HS-27A (cell line): ENCODE measurements around the gene CCNG1.
"Not testable (repeated sequence)": the region's sequence is repeated elsewhere in the genome, so short reads cannot be mapped to it uniquely, and the experiment has no call there.

ENCODE experiments used
- DNase-seq: peaks from one replicate; pipeline ENCODE4 v3.0.0-alpha.2; 2012; ENCODE audit warnings: low read depth, missing footprints

Gene CCNG1

DNA sequence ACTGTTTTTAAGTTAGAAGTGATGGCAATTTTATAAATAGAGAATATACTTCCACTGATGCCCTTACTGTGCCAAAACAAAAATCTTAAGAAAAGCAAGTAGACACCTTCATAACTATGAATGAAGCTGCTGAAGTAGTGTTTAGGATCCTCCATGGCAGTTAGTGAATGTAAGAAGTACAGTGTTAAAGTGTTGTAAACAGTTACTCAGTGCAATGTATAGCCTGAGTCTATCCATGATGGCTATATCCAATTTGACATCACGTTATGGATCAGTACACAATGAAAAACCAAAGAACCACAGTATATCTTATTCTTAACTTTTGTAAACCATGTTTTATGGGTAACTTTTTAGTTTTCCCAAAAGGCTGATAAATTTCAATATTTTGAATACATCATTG lies 7.1 kb downstream of the CCNG1 start:
- DNase-seq, result no peak

DNA sequence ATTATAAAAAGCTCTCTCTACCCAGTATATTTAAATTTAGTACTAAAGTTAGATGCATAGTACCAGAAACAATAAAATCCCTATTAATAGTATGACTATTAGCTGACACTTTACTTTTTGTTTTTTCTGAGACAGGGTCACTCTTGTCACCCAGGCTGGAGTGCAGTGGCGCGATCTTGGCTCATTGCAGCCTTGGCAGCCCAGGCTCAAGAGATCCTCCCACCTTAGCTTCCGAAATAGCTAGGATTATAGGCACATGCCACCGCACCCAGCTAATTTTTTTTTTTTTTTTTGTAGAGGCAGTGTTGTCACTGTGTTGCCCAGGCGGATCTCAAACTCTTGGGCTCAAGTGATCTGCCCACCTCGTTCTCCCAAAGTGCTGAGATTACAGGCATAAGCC lies 8.0 kb downstream of the CCNG1 start:
- no peak for DNase-seq

DNA sequence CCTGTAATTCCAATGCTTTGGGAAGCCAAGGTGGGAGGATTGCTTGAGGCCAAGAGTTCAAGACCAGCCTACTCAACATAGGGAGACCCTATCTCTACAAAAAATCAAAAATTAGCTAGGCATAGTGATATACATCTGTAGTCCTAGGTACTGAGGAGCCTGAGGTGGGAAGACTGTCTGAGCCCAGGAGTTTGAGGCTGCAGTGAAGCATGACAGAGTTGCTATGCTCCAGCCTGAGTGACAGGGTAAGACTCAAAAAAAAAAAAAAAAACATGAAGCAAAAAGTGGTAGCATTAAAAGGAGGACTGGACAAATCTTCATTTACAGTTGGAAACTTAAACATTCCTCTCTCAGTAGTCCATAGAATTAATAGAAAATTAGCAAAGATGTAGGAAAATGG lies 9.8 kb downstream of the CCNG1 start:
- DNase-seq, result no peak

DNA sequence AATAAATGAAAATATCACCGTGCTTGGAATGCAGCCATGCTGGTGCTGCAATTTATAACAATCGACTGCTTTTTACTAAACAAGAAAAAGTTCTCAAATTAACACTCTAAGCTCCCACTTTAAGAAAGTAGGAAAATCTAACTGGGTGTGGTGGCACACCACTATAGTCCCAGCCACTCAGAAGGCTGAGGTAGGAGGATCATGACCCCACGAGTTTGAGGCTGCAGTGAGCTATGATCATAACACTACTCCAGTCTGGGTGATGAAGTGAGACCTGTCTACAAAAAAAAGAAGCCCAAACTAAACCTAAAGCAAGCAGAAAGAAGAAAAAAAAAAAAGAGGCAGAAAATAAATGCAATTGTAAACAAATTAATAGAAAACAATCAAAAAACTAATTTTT lies 10.5 kb downstream of the CCNG1 start:
- DNase-seq, result no peak

DNA sequence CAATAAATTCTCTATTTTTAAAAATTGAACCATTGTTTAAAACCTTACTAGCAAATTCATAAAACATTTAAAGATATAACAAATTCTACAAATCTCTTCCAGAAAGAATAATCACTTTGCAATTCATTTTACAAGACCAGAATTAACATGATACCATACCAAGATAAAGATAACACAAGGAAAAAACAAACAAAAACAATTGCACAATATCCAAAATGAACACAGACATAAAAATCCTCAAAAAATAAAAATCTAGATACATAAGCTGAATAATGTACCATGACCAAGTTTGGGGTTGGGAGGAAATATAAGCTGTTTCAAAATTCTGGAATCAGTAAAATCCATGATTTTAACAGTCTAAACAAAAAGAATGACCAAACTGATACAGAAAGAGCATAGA lies 11.1 kb downstream of the CCNG1 start:
- no peak for DNase-seq

DNA sequence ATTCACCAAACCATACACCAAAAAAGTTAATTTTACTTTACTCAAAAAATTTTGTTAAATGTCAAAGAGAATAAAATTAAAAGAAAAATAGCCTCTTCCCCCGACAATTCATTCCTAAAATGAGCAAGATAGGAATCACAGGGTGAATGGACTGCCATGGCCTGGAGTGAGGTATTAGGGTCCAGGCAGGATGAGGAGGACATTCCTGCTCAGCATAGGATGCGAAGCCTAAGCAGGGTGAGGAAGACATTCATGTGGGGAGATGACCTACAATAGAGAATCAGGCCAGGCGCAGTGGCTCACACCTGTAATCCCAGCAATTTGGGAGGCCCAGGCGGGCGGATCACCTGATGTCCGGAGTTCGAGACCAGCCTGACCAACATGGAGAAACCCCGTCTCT lies 14.1 kb downstream of the CCNG1 start:
- DNase-seq, result no peak

DNA sequence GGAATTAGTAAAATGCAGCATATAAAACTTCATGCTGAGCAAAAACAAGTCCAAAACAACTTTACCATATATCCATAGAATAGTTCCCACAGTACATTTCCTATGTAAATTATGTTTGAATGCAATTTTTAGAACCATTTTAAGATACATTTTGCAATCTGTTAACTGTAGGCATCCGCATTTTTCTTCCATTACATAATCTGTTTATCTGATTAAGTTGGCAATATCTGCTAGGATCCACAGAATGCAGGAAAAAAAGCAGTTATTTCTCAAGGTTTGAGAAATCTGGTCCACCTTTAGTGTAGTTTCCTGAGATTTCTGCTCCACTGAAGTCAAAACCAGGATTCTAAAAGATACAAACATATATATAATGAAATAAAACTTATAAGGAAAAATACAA lies 16.3 kb downstream of the CCNG1 start:
- no peak for DNase-seq

DNA sequence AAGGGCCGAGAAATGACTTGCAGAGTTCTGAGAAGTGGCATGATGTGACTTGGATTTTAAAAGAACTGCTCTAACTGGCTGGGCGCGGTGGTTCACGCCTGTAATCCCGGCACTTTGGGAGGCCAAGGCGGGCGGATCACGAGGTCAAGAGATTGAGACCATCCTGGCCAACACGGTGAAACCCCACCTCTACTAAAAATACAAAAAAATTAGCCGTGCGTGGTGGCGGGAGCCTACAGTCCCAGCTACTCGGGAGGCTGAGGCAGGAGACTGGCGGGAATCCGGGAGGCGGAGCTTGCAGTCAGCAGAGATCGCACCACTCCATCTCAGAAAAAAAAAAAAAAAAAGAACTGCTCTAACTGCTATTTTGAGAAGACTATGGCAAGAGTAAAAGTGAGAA lies 18.0 kb downstream of the CCNG1 start:
- DNase-seq, result not testable (repeated sequence)

DNA sequence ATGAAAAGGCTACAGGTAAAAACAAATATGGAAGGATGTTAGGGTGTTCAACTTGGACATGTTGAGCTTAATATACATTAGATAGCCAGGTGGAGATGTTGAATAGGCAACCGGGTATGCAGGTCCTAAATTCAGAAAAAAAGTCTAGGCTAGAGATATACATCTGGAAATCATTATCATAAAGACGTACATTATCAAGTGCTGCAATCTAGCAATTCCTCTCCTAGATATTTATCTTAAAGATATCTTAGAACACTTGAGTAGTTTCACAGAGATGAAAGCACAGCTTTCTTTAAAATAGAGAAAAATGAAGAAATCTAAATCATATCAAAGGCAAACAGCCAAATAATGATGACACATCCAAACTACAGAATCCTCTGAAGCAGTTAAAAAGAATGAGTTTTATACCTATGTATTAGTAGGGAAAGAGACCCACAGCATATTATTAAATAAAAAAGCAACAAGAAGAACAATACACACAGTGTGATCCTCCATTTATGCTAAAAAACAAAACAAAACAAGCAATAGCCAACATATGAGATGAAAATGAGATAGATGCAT lies 18.7 kb downstream of the CCNG1 start:
- no peak for DNase-seq

DNA sequence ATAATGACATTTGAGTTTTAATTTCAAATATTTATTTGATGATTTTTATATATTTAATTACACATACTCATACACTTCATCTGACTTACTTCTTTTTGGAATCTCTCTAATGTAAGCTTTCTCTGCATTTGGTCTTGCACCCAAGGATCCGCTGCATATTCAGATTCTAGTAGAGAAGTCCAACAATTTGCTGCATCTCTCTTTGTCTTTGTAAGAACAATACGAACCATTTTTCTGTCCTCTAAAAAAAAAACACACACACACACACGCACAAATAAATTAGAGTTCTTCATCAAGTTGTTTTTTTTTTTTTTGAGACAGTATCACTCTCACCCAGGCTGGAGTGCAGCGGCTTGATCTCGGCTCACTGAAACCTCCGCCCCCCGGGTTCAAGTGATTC lies 19.4 kb downstream of the CCNG1 start:
- no peak for DNase-seq

DNA sequence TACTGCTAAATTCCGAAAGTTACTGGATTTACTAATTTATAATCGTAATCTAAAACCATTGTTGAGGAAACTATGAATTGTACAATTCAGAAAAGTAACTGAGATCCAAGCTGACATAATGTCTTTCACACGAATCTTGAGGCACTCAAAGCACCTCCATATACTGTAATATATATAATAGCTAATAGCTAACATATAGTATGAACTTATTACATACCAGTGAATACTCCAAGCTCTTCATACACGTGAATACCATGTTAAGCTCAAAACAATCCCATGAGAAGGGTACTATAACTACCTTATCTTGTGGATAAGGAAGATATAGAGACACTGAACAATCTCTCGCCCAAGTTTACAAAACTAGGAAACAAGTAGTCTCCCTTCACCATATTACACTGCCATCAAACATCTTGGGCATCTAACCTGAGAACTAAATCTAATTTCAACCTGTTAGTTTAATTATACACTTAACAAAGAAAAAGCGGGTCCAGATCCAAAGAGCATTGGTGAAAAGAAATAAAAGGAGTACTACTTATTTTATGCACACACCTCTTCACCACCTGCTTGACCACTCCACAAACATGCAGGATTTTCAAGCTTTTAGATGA lies 21.5 kb downstream of the CCNG1 start:
- no peak for DNase-seq

DNA sequence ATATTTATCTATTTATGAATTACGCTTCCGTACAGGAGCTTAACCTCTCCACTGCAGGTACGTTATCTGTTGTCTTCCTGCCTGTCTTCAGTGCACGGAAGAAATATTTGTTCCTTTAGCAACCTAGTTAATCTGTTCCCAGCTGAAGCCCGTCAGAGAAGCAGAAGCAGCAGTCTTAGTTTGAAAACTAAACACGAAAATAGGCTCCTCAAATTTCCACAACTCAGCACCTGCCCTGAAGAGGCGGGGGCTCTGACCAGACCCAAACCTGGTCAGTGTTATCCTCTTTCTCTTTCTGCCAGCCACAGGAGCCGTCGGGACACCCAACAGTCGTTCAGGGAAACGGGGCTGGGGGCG lies 22.0 kb downstream of the CCNG1 start:
- no peak for DNase-seq

DNA sequence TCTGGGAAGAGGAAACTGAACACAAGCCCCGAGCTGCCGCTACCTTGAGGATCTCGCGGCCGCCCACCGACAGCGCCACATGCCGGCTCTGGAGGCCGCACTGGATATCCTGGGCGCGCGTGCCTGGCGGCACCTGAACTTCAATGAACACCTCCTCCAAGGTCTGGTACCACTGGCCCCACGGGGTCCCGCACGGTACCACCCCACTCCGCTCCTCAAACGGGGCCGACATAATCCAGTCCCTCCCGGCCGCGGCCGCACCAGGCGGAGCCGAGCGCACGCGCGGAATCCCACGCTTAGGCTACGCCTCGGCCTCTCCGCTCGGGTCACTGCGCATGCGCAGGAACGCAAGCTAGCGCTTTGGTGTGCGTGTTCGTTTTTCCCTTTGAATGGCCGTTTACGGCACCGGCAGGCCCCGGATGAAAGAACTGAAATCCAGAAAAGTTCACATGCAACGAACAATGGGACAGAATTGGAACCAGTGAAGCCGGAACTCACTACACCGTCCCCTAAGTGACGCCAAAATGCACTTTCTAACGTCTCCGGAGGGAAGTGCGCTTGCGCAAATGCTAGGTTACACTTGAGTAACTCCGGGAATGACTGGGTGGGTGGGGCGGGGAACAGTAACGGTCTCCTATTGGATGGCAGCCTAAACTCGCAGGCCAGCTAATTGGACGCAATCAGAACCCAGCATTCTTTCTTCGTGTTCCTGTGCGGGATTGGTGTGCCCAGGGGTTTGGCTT lies 22.6 kb downstream of the CCNG1 start, which contains the start of gene NUDCD2:
NUDCD2 (minus strand) TSS at position 284 of the 743 bp plus-strand sequence; CDS start at position 232, 52 bp downstream.
- DNase-seq, result peak; percentile 85

DNA sequence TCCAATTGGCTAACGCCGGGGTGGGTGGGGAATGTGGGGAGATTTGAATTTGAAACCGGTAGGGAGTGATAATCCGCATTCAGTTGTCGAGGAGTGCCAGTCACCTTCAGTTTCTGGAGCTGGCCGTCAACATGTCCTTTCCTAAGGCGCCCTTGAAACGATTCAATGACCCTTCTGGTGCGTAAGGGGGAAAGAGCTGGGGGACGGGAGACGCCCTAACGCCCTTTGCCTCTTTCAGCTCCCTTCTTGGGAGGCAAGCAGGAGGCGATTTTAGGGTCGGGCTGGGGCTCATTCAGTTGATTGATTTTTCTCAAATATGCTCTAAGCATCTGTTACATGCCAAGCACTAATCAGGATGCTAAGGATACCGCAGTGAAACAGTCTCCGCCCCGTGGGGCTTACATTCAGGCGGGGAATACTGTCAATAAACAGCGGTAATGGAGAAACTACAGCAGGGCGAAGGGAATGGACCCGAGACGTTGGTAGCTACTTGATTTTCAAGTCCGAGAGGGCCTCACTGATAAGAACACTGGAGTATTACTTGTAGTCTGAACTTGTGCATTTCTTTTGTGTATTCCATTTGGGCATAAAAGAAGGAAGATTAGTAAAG lies 23.3 kb downstream of the CCNG1 start, which contains the start of gene HMMR:
HMMR (plus strand) TSS at position 71 of the 610 bp plus-strand sequence; CDS start at position 132, 61 bp downstream.
- no peak for DNase-seq

DNA sequence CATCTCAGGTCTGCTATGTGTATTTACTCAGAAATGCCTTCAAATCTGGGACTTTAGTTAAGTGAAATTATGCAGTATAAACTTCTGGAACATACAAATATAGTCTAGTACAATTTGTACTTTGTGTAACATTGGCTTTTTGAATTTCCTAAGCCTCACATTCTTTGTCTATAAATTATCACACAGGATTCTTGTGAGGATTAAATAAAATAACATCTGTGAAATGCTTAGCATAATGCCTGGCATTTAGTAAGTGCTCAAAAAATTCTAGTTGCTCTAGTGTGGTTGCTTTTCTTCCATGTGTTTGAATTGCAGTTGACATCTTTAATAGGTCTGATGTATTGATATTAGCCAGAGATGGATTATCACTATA lies 25.7 kb downstream of the CCNG1 start:
- DNase-seq, result no peak

DNA sequence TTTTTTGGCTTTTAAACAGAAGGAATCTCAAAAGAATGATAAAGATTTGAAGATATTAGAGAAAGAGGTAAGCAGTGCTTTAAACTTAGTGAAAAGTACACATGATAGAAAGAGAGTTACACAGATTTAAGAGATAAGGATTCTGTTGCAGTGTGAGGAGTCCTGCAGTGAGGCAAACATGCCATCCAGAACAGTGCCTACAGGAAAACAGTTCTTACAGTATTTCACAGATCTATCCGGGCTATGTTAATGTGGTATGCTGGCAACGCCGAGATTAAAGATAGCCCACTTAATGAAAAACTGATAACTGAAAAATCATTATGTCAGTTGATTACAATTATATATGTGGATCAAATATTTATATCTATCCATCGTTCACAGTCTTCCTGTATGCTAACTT lies 30.3 kb downstream of the CCNG1 start:
- DNase-seq, result no peak

DNA sequence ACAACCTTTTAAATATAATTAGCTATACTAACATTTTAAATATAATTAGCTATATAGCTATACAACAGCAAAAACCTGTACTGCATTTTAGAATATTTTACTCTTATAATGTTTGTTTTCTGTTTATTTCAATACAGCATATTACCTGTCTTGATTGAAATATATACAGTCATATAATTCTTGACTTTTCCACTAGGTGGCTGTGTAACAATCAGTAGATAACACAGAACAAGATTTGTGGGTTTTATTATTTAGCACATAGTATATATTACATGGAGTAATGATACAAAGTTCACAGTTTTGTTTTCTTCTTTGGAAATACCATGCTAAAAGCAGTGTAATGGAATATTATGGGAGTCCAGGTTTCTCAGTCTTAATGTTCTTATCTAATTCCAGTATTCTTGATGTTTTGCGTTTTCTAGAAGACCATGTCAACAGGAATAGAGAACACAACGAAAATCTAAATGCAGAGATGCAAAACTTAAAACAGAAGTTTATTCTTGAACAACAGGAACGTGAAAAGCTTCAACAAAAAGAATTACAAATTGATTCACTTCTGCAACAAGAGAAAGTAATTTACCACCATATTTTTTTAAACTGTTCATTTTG lies 36.3 kb downstream of the CCNG1 start:
- DNase-seq, result no peak

DNA sequence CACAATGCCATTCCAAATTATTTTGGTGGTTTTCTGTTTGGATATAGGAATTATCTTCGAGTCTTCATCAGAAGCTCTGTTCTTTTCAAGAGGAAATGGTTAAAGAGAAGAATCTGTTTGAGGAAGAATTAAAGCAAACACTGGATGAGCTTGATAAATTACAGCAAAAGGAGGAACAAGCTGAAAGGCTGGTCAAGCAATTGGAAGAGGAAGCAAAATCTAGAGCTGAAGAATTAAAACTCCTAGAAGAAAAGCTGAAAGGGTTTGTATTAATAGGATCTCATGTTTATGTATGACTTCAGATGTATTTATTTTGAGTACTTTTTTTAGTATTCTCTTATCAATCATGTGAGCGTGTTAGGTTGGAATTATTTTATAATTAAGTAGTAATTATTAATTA lies 38.0 kb downstream of the CCNG1 start:
- DNase-seq, result no peak

DNA sequence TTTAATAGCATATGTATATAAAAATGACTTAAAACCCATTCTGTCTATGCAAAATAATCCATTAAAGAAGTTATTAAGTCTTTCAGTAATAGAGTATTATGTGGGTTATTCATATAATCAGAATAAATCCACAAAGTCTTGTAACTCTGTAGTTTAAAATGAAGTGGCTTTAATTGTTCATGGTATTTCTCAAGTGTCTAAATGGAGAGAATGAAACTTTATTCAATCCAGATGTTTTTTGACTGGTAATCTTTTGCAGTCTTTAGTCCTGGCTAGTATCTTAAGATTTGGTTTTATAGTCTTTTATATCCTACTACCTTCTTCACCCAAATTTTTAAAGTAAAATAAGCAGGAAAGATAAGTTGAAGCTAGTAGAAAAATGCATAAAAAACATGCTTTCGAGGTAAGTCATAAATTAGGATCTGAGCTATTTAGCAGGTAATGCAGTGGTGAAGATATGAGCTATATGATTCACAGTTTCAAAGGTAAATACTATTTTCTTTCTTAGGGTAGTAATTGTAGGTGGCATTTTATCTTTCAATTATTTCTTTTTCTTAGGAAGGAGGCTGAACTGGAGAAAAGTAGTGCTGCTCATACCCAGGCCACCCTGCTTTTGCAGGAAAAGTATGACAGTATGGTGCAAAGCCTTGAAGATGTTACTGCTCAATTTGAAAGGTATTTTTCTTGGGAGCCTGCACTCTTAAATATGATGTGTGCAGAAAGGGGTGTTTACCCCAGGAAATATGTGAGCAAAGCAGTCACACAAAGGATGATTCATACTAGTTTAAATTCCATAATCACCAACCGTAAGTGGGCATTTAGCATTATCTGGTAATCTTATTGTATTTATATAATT lies 41.0 kb downstream of the CCNG1 start:
- DNase-seq, result no peak

DNA sequence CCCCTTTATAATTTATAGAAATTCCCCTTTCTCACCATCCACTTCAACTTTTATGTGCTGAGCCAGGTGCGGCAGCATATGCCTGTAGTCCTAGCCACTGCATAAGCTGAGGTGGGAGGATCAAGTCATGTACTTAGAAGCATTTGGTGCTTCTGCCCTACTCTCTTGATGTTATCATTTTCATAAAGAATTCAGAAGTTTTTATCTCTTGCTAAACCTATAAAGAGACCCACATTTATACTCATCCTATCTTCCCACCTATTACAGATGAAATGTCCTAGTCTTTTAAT lies 41.5 kb downstream of the CCNG1 start:
- DNase-seq, result no peak

DNA sequence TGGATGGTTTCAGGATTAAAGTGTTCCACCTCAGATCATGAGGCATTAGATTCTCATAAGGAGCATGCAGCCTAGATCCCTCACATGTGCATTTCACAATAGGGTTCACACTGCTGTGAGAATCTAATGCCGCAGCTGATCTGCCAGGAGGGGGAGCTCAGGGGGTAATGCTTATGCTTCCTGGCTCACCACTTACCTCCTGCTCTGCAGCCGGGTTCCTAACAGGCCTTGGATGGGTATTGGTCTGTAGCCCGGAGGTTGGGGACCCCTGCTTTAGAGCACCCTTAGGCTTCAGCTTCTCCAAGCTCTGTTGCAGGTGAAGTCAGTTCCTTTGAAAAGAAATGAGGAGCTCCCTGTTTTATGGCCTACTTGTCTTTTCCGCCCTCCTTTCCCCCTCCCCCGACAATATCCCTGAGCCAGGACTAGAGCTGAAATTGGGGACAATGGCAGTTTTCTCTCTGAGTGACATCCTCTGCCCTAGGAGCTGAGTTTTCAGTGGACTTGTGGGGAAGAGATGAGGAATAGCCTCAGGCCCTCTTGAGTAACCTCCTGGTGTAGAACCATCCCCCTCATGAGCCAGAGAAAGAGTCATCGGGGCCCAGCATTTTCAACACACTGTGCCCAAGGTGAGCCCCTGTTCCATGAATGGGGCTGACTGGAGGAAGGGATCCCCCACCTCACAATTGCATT lies 51.8 kb downstream of the CCNG1 start:
- no peak for DNase-seq

DNA sequence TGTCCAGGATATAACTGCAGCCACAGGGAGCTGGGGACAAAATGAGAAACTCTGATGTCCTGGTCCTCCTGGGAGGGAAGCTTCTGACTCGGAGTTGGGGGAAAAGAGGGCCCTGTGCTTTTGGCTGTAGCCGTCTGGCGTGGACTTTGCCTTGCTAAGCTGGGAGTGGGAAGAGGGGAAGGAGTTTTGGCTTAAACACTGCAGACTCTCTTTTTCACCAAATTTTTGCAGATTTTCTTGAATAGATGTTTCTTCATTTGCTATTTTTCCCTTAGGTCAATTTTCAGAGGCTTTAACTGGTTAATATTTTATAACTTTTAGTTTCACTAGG lies 52.3 kb downstream of the CCNG1 start:
- no peak for DNase-seq
